ENCODE data around the gene KIAA0040.

DNA sequence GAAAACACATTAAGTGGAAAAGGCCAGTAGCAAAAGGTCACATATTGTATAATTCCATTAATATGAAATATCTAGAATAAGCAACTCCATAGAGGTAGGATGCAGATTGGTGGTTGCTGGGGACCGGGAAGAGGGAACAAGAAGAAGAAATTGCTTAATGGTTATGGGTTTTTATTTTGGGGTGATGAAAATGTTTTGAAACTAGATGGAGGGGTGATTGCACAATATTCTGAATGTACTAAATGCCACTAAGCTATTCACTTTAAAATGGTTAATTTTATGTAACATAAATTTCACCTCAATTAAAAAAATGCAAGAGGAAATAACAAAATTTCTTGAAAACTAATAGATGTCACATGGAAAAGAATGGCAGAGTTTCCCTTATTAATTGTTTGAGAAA is 6.7 kb downstream of the KIAA0040 start:
- TF ChIP-seq GATA3 (IDR thresholded peaks at IDR 0.05; ENCODE audit: low read depth, low read length) = no peak
- TF ChIP-seq GATA2 (IDR thresholded peaks at IDR 0.05; ENCODE audit: low read depth, low read length) = no peak

All from SH-SY5Y (cell line).